Bronchial epithelial cell (primary cell): ENCODE measurements around the gene SP7. TPM values are rescaled to one million over a fixed set of nuclear protein-coding genes. Genes with fewer than 3 reads are reported as not detected.
"Not testable (repeated sequence)": the region's sequence is repeated elsewhere in the genome, so short reads cannot be mapped to it uniquely, and the experiment has no call there.

Experiments
- DNase-seq: peaks from one replicate; pipeline ENCODE4 v3.0.0-alpha.2; 2010; ENCODE audit warnings: low read depth
- FAIRE-seq: peaks from 2 replicates; lab custom pipeline; 2011; peaks lifted over from hg19 to GRCh38; lab: Jason Lieb, UNC
- H3K27me3 ChIP-seq: 2 replicates; pipeline ENCODE4 v1.5.1; 2011; ENCODE audit warnings: low read length; ENCODE audit not compliant: control insufficient read depth, insufficient read depth
- H3K36me3 ChIP-seq: 2 replicates; pipeline ENCODE4 v1.5.1; 2011; ENCODE audit warnings: low read length; ENCODE audit not compliant: control insufficient read depth, insufficient read depth
- H3K4me3 ChIP-seq: 2 replicates; pipeline ENCODE4 v1.5.1; 2011; ENCODE audit warnings: mild to moderate bottlenecking, low read depth, low read length, control low read depth
- CTCF ChIP-seq: IDR thresholded peaks from 2 replicates; pipeline ENCODE4 v1.5.1; 2011; ENCODE audit warnings: mild to moderate bottlenecking, moderate library complexity, low read length, control low read depth, inconsistent platforms; ENCODE audit not compliant: insufficient read depth, severe bottlenecking
- total RNA-seq: library from RNA; depleted of rRNA; stranded (reverse); fragments of >200 nt; gene quantifications from 2 replicates; pipeline ENCODE4 v1.2.1, GENCODE V29; 2014

Gene SP7
- total RNA-seq, 1 donor from 2014 or later, result not detected

DNA sequence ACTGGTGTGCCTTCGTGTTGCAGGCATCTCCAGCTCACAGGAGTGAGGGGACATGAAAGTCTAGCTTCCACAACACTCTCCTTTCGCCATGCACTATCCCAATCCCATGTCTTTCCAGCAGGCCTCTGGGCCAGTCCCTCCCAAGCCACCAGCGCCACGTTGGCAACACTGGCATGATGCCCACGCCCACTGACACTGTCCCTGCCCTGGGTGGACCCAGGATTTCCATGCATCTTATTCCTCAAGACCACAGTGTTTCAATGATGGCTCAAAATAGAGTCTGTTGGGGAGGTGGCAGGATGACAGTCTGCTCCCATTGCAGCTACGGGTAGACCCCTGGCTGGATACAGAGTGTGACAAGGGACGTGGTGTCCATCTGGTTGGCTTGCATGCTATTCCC, 2.3 kb downstream of the SP7 start:
- DNase-seq (no peak), FAIRE-seq (no peak)
- no peaks in the 10 kb centered on the region for H3K36me3 ChIP-seq
- peaks cover 13% of the 10 kb centered on the region for H3K27me3 ChIP-seq
- no peak for TF ChIP-seq CTCF
- no peak overlapping the region for H3K4me3 ChIP-seq

DNA sequence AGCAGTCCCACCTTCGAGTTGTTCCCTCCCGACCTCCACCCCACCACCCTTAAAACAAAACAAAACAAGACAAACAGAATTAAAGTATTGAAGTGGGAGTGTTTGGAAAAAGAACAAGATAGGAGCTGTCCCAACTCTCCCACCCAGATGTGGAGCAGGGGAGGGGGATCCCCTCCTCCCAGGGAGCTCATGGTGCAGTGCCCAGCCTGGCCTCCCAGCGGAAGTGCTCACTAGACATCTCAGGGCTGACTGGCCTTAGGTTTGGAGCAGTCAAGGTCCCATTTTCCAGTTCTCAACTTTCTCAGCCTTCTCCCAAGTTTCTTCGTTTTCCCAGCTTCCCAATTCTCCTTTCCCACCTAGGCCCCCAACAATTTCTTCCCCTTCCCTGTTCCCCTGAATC, 2.9 kb downstream of the SP7 start:
- H3K27me3 ChIP-seq, result peaks cover 9% of the 10 kb centered on the region
- TF ChIP-seq CTCF, result no peak
- no peak overlapping the region for H3K4me3 ChIP-seq
- no peak for FAIRE-seq
- no peaks in the 10 kb centered on the region for H3K36me3 ChIP-seq
- no peak for DNase-seq

- no peak overlapping the region for H3K4me3 ChIP-seq
- H3K27me3 ChIP-seq, result peaks cover 10% of the 10 kb centered on the region
- FAIRE-seq, result no peak
- TF ChIP-seq CTCF, result no peak
- DNase-seq, result no peak
- no peaks in the 10 kb centered on the region for H3K36me3 ChIP-seq
These were observed 3.4 kb downstream of the SP7 start for GRCh38 chr12:53332744-53333143.

- DNase-seq, H3K4me3 ChIP-seq, FAIRE-seq, H3K36me3 ChIP-seq: not testable (repeated sequence)
- H3K27me3 ChIP-seq, result peaks cover 10% of the 10 kb centered on the region
These were observed 3.8 kb downstream of the SP7 start for GRCh38 chr12:53332339-53332738.

DNA sequence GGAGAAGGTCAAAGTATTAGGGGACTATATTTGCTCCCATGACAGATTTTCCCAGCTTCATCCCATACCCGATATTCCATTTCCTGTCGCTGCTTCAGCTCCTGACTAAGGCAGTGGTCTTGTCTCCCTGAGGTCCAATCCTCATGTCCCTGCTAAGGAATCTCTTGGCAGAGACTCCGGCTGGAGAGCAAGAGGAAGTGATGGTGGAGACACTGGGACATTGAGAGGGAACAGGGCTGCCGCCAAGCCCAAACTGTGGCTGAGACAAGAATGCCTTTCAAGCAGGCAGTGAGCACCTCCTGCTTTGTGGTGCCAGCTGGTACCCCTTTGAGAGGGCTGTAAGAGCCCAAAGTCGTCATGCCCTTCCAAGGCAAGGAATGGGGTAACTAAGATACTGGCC, 5.5 kb downstream of the SP7 start:
- peaks cover 6% of the 10 kb centered on the region for H3K27me3 ChIP-seq
- H3K4me3 ChIP-seq, result no peak overlapping the region
- FAIRE-seq (no peak), DNase-seq (no peak)
- no peak for TF ChIP-seq CTCF
- H3K36me3 ChIP-seq, result no peaks in the 10 kb centered on the region

- no peak for DNase-seq
- H3K36me3 ChIP-seq, result no peaks in the 10 kb centered on the region
- FAIRE-seq, result no peak
- H3K4me3 ChIP-seq, result no peak overlapping the region
- H3K27me3 ChIP-seq, result peaks cover 6% of the 10 kb centered on the region
- TF ChIP-seq CTCF, result no peak
These were observed 8.1 kb downstream of the SP7 start for GRCh38 chr12:53328043-53328435.
